Thyroid gland (tissue), 4 donors: ENCODE data around the gene NCS1. TPM values are rescaled to one million over a fixed set of nuclear protein-coding genes. Genes with fewer than 3 reads are reported as not detected.

ENCODE experiments used
- DNase-seq, 2 donors: peaks; one replicate each; pipeline ENCODE4 v3.0.0-alpha.2; 2019
- H3K27ac ChIP-seq, 3 donors: fragments of 200-600 bp; sonication (generic); 1 replicate in 2 of 3; 2 replicates in 1 of 3; pipeline ENCODE4 v1.5.1; 2016 to 2019; ENCODE audit warnings: mild to moderate bottlenecking in 1 of 3, moderate library complexity in 1 of 3
- H3K27me3 ChIP-seq: fragments of 200-600 bp; sonication (generic); one replicate; pipeline ENCODE4 v1.5.1; 2019
- H3K36me3 ChIP-seq, 2 donors: fragments of 200-600 bp; sonication (generic); one replicate each; pipeline ENCODE4 v1.5.1; 2016 to 2019
- H3K4me1 ChIP-seq, 2 donors: fragments of 200-600 bp; sonication (generic); one replicate each; pipeline ENCODE4 v1.5.1; 2017 to 2019
- H3K4me3 ChIP-seq, 3 donors: fragments of 200-600 bp; sonication (generic); replicated peaks in 1 of 3; 1 replicate in 2 of 3; 2 replicates in 1 of 3; pipeline ENCODE4 v1.5.1; 2016; ENCODE audit warnings: mild to moderate bottlenecking in 1 of 3
- H3K9me3 ChIP-seq: fragments of 200-600 bp; sonication (generic); one replicate; pipeline ENCODE4 v1.5.1; 2017
- CTCF ChIP-seq, 6 experiments: fragments of 200-600 bp in 3 of 6; fragments of 450-650 bp in 3 of 6; sonication (generic) in 3 of 6; IDR thresholded peaks; one replicate each; pipeline ENCODE4 v1.5.1; 2016 to 2019; ENCODE audit warnings: antibody characterized with exemption in 6 of 6, mild to moderate bottlenecking in 2 of 6, inconsistent platforms in 1 of 6, moderate library complexity in 1 of 6
- POLR2A ChIP-seq, 2 donors: fragments of 450-650 bp; IDR thresholded peaks; one replicate each; pipeline ENCODE4 v1.6.1; 2017; ENCODE audit warnings: antibody characterized with exemption in 2 of 2, mild to moderate bottlenecking in 2 of 2, moderate library complexity in 1 of 2
- WGBS, 2 donors: methylation state at CpG; one replicate each; pipeline ENCODE4 v1.1.5; 2017; 5-methylcytosine and 5-hydroxymethylcytosine counted together
- intact Hi-C: fragments of 100-400 bp; cut with DNase I; formaldehyde crosslinking; loops from one replicate; pipeline ENCODE4 v1.15.1; 2023
- total RNA-seq, 4 donors: library from RNA; depleted of rRNA; stranded (reverse); fragments of >200 nt; gene quantifications; one replicate each; pipeline ENCODE4 v1.2.3, GENCODE V29; 2016

NCS1 gene
- total RNA-seq, 4 donors from 2014 or later, result 31.0 to 85.4 (median 61.2) TPM

- H3K36me3 ChIP-seq, result no peaks in the 10 kb centered on the region
- H3K4me1 ChIP-seq, result peaks cover 5 to 15% of the 10 kb centered on the region in 2 donors
- H3K27ac ChIP-seq, result no peak overlapping the region
- WGBS, 2 donors, result 72 to 96% methylated on average over 1 of the region's 1 CpG
- intact Hi-C loops, result no loop called here
- no peak for DNase-seq
- no peaks in the 10 kb centered on the region for H3K27me3 ChIP-seq
- H3K4me3 ChIP-seq, result no peak overlapping the region
- TF ChIP-seq CTCF (IDR thresholded peaks at IDR 0.05) (no peak), POLR2A (IDR thresholded peaks at IDR 0.05) (no peak)
- no peaks in the 10 kb centered on the region for H3K9me3 ChIP-seq
Observed at GRCh38 chr9:130145658-130146057, 26.5 kb upstream of the NCS1 start.

- no peak overlapping the region for H3K27ac ChIP-seq
- TF ChIP-seq POLR2A (IDR thresholded peaks at IDR 0.05) (no peak), CTCF (IDR thresholded peaks at IDR 0.05) (no peak)
- H3K27me3 ChIP-seq, result no peaks in the 10 kb centered on the region
- intact Hi-C loops, result no loop called here
- H3K36me3 ChIP-seq, result no peaks in the 10 kb centered on the region
- DNase-seq, result no peak
- H3K4me3 ChIP-seq, result no peak overlapping the region
- 85 to 88% methylated on average over 5 of the region's 5 CpGs for WGBS, 2 donors
- no peaks in the 10 kb centered on the region for H3K9me3 ChIP-seq
- H3K4me1 ChIP-seq, result peaks cover 5 to 15% of the 10 kb centered on the region in 2 donors
Observed at GRCh38 chr9:130147198-130147597, 25.0 kb upstream of the NCS1 start.

- 92 to 93% methylated on average over 3 of the region's 3 CpGs for WGBS, 2 donors
- DNase-seq, result no peak
- Histone ChIP-seq H3K9me3 (no peaks in the 10 kb centered on the region), H3K27ac (no peak overlapping the region), H3K4me1 (peaks cover 5 to 15% of the 10 kb centered on the region in 2 donors), H3K36me3 (no peaks in the 10 kb centered on the region), H3K27me3 (no peaks in the 10 kb centered on the region), H3K4me3 (no peak overlapping the region)
- intact Hi-C loops, result no loop called here
- TF ChIP-seq CTCF (IDR thresholded peaks at IDR 0.05) (no peak), POLR2A (IDR thresholded peaks at IDR 0.05) (no peak)
Observed at GRCh38 chr9:130147910-130148309, 24.3 kb upstream of the NCS1 start.

- intact Hi-C loops, result no loop called here
- H3K27ac ChIP-seq, result no peak overlapping the region
- DNase-seq, result no peak
- TF ChIP-seq CTCF (IDR thresholded peaks at IDR 0.05) (no peak), POLR2A (IDR thresholded peaks at IDR 0.05) (no peak)
- H3K27me3 ChIP-seq, result no peaks in the 10 kb centered on the region
- 93 to 94% methylated on average over 5 of the region's 5 CpGs for WGBS, 2 donors
- peaks cover 0 to 8% of the 10 kb centered on the region in 2 donors for H3K4me1 ChIP-seq
- no peak overlapping the region for H3K4me3 ChIP-seq
- H3K36me3 ChIP-seq, result no peaks in the 10 kb centered on the region
- no peaks in the 10 kb centered on the region for H3K9me3 ChIP-seq
Observed at GRCh38 chr9:130149031-130149430, 23.2 kb upstream of the NCS1 start.

- 88 to 89% methylated on average over 5 of the region's 5 CpGs for WGBS, 2 donors
- no peak for TF ChIP-seq CTCF (IDR thresholded peaks at IDR 0.05)
- no peak for TF ChIP-seq POLR2A (IDR thresholded peaks at IDR 0.05)
- H3K27me3 ChIP-seq, result no peaks in the 10 kb centered on the region
- no peak overlapping the region for H3K27ac ChIP-seq
- H3K4me3 ChIP-seq, result no peak overlapping the region
- no peak for DNase-seq
- H3K9me3 ChIP-seq, result no peaks in the 10 kb centered on the region
- no peaks in the 10 kb centered on the region for H3K36me3 ChIP-seq
- intact Hi-C loops, result no loop called here
- peaks cover 0 to under 1% of the 10 kb centered on the region in 2 donors for H3K4me1 ChIP-seq
Observed at GRCh38 chr9:130149654-130150286, 22.4 kb upstream of the NCS1 start.
